ENCODE results near the gene OLFML2B. TPM values are rescaled to one million over a fixed set of nuclear protein-coding genes. Genes with fewer than 3 reads are reported as not detected.
"Not testable (repeated sequence)": the region's sequence is repeated elsewhere in the genome, so short reads cannot be mapped to it uniquely, and the experiment has no call there.

OLFML2B gene
- total RNA-seq, result 0.10 TPM

GRCh38 chr1:162023547-162024501 is at the start of gene OLFML2B:
Gene OLFML2B (minus strand): TSS chr1:162023869. CDS start chr1:162023430, 439 bp downstream.
- peak within 1 kb of the TSS; percentile 44 for H3K4me3 ChIP-seq (ENCODE audit: low read length)

GRCh38 chr1:162072740-162073139 is 49.1 kb upstream of the OLFML2B start:
- peaks cover 18% of the 10 kb centered on the region for H3K4me1 ChIP-seq (ENCODE audit: insufficient read depth, low read length)
- no peak overlapping the region for H3K4me3 ChIP-seq (ENCODE audit: low read length)
- peaks cover 40% of the 10 kb centered on the region for H3K27me3 ChIP-seq (ENCODE audit: insufficient read depth, low read length)
- H3K9me3 ChIP-seq (ENCODE audit: low read depth, low read length), result no peaks in the 10 kb centered on the region

More at GRCh38 chr1:162023547-162024501, at the start of gene OLFML2B:
- Histone ChIP-seq H3K9me3 (ENCODE audit: low read depth, low read length) (no peaks in the 10 kb centered on the region), H3K4me1 (ENCODE audit: insufficient read depth, low read length) (peaks cover 19% of the 10 kb centered on the region), H3K27me3 (ENCODE audit: insufficient read depth, low read length) (peaks cover 33% of the 10 kb centered on the region)

GRCh38 chr1:162070825-162071224 is 47.2 kb upstream of the OLFML2B start:
- H3K27me3 ChIP-seq (ENCODE audit: insufficient read depth, low read length), result peaks cover 50% of the 10 kb centered on the region
- no peak overlapping the region for H3K4me3 ChIP-seq (ENCODE audit: low read length)
- peaks cover 18% of the 10 kb centered on the region for H3K4me1 ChIP-seq (ENCODE audit: insufficient read depth, low read length)
- H3K9me3 ChIP-seq (ENCODE audit: low read depth, low read length), result no peaks in the 10 kb centered on the region

GRCh38 chr1:162070094-162070748 is 46.6 kb upstream of the OLFML2B start:
- H3K27me3 ChIP-seq (ENCODE audit: insufficient read depth, low read length), result peaks cover 53% of the 10 kb centered on the region
- H3K4me1 ChIP-seq (ENCODE audit: insufficient read depth, low read length), result peaks cover 18% of the 10 kb centered on the region
- no peaks in the 10 kb centered on the region for H3K9me3 ChIP-seq (ENCODE audit: low read depth, low read length)
- H3K4me3 ChIP-seq (ENCODE audit: low read length), result peak overlapping the region; percentile 44

GRCh38 chr1:162069334-162070093 is 45.8 kb upstream of the OLFML2B start, which contains the start of gene NOS1AP:
Gene NOS1AP (plus strand): TSS chr1:162069691. CDS start chr1:162070178, 487 bp downstream.
- peak within 1 kb of the TSS; percentile 44 for H3K4me3 ChIP-seq (ENCODE audit: low read length)
- H3K9me3 ChIP-seq (ENCODE audit: low read depth, low read length), result no peaks in the 10 kb centered on the region
- H3K27me3 ChIP-seq (ENCODE audit: insufficient read depth, low read length), result peaks cover 59% of the 10 kb centered on the region
- peaks cover 18% of the 10 kb centered on the region for H3K4me1 ChIP-seq (ENCODE audit: insufficient read depth, low read length)

GRCh38 chr1:162068301-162068700 is 44.6 kb upstream of the OLFML2B start:
- Histone ChIP-seq H3K4me1 (ENCODE audit: insufficient read depth, low read length) (peaks cover 18% of the 10 kb centered on the region), H3K4me3 (ENCODE audit: low read length) (no peak overlapping the region), H3K9me3 (ENCODE audit: low read depth, low read length) (no peaks in the 10 kb centered on the region), H3K27me3 (ENCODE audit: insufficient read depth, low read length) (peaks cover 62% of the 10 kb centered on the region)

GRCh38 chr1:162067466-162067865 is 43.8 kb upstream of the OLFML2B start:
- Histone ChIP-seq H3K27me3 (ENCODE audit: insufficient read depth, low read length) (peaks cover 58% of the 10 kb centered on the region), H3K4me1 (ENCODE audit: insufficient read depth, low read length) (peaks cover 18% of the 10 kb centered on the region), H3K4me3 (ENCODE audit: low read length) (no peak overlapping the region), H3K9me3 (ENCODE audit: low read depth, low read length) (no peaks in the 10 kb centered on the region)

GRCh38 chr1:162066836-162067235 is 43.2 kb upstream of the OLFML2B start:
- peaks cover 18% of the 10 kb centered on the region for H3K4me1 ChIP-seq (ENCODE audit: insufficient read depth, low read length)

GRCh38 chr1:162065016-162065415 is 41.3 kb upstream of the OLFML2B start:
- Histone ChIP-seq H3K4me1 (ENCODE audit: insufficient read depth, low read length) (peaks cover 8% of the 10 kb centered on the region), H3K9me3 (ENCODE audit: low read depth, low read length) (no peaks in the 10 kb centered on the region), H3K4me3 (ENCODE audit: low read length) (no peak overlapping the region), H3K27me3 (ENCODE audit: insufficient read depth, low read length) (peaks cover 33% of the 10 kb centered on the region)

More at GRCh38 chr1:162066836-162067235, 43.2 kb upstream of the OLFML2B start:
- H3K27me3 ChIP-seq (ENCODE audit: insufficient read depth, low read length), result peaks cover 51% of the 10 kb centered on the region
- not testable (repeated sequence) for H3K9me3 ChIP-seq (ENCODE audit: low read depth, low read length); H3K4me3 ChIP-seq (ENCODE audit: low read length)

GRCh38 chr1:162062542-162063015 is 38.9 kb upstream of the OLFML2B start:
- Histone ChIP-seq H3K9me3 (ENCODE audit: low read depth, low read length) (no peaks in the 10 kb centered on the region), H3K27me3 (ENCODE audit: insufficient read depth, low read length) (peaks cover 23% of the 10 kb centered on the region), H3K4me1 (ENCODE audit: insufficient read depth, low read length) (no peaks in the 10 kb centered on the region), H3K4me3 (ENCODE audit: low read length) (no peak overlapping the region)

GRCh38 chr1:162060314-162060713 is 36.6 kb upstream of the OLFML2B start:
- H3K4me3 ChIP-seq (ENCODE audit: low read length), result no peak overlapping the region
- no peaks in the 10 kb centered on the region for H3K9me3 ChIP-seq (ENCODE audit: low read depth, low read length)
- H3K27me3 ChIP-seq (ENCODE audit: insufficient read depth, low read length), result peaks cover 13% of the 10 kb centered on the region
- no peaks in the 10 kb centered on the region for H3K4me1 ChIP-seq (ENCODE audit: insufficient read depth, low read length)

- no peak overlapping the region for H3K4me3 ChIP-seq (ENCODE audit: low read length)
- no peaks in the 10 kb centered on the region for H3K9me3 ChIP-seq (ENCODE audit: low read depth, low read length)
- H3K4me1 ChIP-seq (ENCODE audit: insufficient read depth, low read length), result no peaks in the 10 kb centered on the region
- peaks cover 7% of the 10 kb centered on the region for H3K27me3 ChIP-seq (ENCODE audit: insufficient read depth, low read length)
Observed at GRCh38 chr1:162059721-162060120, 36.1 kb upstream of the OLFML2B start.

GRCh38 chr1:162056579-162056978 is 32.9 kb upstream of the OLFML2B start:
- H3K9me3 ChIP-seq (ENCODE audit: low read depth, low read length), result no peaks in the 10 kb centered on the region
- H3K27me3 ChIP-seq (ENCODE audit: insufficient read depth, low read length), result no peaks in the 10 kb centered on the region
- no peaks in the 10 kb centered on the region for H3K4me1 ChIP-seq (ENCODE audit: insufficient read depth, low read length)
- no peak overlapping the region for H3K4me3 ChIP-seq (ENCODE audit: low read length)

- no peaks in the 10 kb centered on the region for H3K9me3 ChIP-seq (ENCODE audit: low read depth, low read length)
- H3K4me3 ChIP-seq (ENCODE audit: low read length), result no peak overlapping the region
- no peaks in the 10 kb centered on the region for H3K4me1 ChIP-seq (ENCODE audit: insufficient read depth, low read length)
- H3K27me3 ChIP-seq (ENCODE audit: insufficient read depth, low read length), result no peaks in the 10 kb centered on the region
Observed at GRCh38 chr1:162056043-162056442, 32.4 kb upstream of the OLFML2B start.
